Pons (tissue), 1 donor: ENCODE data around the gene CACNB4.

Experiments
- DNase-seq: peaks from one replicate; pipeline ENCODE4 v3.0.0-alpha.2; 2016; ENCODE audit warnings: low spot score

CACNB4 gene

DNA sequence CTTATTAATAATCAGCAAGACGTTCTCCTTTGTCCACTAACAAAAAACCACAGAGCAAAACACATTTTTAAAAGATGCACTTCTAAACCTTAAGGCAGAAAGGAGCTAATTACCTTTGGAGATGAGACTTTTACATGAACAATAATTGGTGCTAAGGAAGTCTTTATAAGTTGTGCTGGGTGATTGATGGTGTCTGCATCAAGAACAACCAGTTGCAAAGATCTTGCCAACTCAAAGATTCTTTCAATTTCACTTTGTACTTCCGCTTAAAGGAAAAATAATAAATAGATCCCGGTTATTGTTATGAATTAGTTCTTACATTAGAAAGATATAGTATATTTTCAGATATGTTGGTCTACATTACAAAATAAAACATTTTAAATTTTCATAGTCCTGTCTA is 243.7 kb downstream of the CACNB4 start:
- no peak for DNase-seq

DNA sequence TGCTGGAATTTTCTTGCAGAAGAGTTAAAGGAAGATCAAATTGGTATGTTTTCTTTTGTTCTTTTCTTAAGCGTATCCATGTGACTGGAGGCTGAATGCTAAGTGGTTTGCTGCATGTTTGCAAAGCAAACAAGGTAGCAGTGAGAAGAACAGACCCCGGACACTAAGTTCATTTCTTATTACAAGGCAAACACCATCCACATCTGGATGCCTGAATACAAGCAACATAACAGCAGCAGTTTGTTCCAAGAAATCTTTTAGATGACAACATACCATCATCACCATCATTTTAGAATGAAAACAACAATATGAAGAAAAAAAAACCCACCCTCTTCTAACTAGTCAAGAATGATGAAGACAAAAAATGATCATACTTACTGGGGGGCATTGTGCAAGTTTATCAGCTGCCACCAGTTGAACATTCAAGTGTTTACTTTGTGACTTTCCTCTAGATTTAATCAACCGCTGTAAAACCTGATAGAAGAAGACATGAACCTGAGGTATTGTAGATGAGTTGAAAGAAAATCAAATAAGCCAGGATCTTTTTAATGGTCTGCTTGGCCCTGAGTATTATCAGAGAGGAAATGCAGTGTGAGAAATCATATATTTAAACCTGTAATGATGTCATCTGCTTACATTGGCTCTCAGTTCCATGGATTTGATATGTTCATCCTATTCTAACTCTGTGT is 245.6 kb downstream of the CACNB4 start:
- DNase-seq: no peak

DNA sequence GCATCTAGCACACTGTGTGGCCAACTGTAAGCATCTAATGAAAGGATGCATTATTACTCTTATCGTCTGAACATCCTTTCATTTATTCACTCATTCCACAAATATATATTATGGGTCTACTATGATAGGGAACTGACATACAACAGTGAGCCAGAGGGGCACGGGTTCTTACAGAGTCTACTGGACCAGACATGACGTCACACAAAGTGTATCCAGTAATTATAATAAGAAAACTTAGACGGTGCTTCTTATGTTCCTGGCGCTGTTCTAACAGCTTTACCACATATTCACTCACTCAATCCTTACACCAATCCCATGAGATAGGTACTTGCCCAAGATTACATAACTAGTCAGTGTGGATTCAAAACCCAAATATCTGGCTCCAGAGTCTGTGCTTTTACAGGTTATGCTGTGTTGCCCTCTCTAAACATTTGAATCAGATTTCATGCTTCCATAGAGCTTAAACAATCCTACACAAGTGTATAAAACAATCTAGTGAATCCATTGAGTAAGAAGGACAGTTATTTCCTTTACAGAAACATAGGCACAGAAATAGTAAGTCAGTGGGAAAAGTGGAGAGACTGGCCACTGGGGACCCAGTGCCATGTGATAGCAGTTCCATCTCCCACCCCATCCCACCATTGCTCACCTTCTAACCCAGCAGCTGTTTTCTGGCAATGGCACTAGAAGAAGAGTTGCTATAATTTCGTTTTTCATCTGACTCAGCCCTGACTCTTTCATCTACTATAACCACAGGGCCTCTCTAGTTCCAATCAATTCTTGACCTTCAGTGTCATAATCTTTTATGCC is 246.4 kb downstream of the CACNB4 start:
- DNase-seq: no peak

GRCh38 chr2:151851761-151852160 is 247.1 kb downstream of the CACNB4 start:
- DNase-seq: no peak

- no peak for DNase-seq
Observed at GRCh38 chr2:151849413-151850010, 249.3 kb downstream of the CACNB4 start.

GRCh38 chr2:151845884-151846283 is 253.0 kb downstream of the CACNB4 start:
- no peak for DNase-seq

- DNase-seq: no peak
Observed at GRCh38 chr2:151845481-151845880, 253.4 kb downstream of the CACNB4 start.

- DNase-seq: peak; percentile 70
Observed at GRCh38 chr2:151844211-151844896, 254.5 kb downstream of the CACNB4 start.

DNA sequence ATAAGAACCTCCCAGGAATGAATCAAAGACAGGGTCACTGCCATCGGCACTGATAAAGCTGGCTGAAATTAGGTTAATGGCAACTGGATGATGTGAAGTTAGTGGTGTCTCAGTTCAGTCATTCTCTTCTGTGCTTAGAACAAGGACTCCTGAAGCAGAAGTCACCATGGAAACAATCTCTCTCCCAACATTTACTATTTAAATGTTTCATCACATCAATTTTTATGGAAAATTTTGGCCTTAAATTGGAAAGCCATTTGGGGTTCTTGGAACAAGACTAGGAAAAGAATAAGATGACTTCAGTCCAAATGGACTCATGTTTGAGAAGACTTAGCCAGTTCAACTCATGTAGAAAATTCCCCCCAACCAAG is 255.2 kb downstream of the CACNB4 start:
- DNase-seq: no peak

DNA sequence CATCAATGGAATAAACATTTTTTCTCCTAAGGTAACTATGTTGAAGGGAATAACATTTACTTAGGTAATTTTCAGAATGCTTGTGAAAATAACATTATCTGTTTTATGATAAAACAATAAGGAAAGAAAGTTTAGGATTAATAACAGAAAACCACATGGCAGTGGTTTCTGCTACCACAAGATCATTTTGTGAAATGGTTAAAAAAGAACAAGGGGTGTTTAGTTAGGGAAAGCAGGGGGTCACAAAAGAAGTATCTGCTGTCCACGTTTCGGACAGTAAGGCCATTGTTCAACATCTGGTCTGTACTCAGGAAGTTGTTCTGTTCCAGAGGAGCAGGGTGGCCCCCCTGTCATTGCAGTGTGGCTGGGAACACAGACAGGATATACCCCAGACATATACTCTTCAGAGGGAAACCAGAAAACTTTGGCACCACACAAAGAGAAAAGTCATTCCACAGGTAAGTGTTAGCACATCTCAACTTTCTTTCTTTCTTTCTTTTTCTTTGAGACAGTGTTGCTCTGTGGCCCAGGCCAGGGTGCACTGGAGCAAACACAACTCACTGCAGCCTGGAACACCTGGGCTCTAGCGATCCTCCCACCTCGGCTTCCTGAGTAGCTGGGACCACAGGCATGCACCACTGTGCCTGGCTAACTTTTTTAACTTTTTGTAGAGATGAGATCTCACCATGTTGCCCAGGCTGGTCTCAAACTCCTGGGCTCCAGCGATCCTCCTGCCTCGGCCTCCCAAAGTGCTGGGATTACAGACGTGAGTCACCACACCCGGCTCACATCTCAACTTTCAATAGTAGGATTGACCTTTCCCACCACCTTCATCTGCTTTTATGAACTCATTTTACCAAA is 255.8 kb downstream of the CACNB4 start:
- no peak for DNase-seq

DNA sequence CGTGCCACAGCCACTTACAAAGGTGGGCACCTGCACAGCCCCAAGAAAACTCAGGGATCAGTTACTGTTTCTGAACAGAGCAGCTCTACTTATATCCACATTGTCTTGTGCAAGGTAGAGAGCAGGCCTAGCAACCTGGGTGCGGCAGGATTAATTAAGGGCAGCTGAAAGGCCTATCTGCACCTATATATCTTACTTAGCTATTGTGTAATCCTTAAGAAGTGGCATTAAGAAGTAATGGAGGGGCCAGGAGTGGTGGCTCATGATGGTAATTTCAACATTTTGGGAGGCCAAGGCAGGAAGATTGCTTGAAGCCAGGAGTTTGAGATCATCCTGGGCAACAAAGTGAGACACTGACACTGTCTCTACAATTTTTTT is 257.8 kb downstream of the CACNB4 start:
- DNase-seq: no peak

DNA sequence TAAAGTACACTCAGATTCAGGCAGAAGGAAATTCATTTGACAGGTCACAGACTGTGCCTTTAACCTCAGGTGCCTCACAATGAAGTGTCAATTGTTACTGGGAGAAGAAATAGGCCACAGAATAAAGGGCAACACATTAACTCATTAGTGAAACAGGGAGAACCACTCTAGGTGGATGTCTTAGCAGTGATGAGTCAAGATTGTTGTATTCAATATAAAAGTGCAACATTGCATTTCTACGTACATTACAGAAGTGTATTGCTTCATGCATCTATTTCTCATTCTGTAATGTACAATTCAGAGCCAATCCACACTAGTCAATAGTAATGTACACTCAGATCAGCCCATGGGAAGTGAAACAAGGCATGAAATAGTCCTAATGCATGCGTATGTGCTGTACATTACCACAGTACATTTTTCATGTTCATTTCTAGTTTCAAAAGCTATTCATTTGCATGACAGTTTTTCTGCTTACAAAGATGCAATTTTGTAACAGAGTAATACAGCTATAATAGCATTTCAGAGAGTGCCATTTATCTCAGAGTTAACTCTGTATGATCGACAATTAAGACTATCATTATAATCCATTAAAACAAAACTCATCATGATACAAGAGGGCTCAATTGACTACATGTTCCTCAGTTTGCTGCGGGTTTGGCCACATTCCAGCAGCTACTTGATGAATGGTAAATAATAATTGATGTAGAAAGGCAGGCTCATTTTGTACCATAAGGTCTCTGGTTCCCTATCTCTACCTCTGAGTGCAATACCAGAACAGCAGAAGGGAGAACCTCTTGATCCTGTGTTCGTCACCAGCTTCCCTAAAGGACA is 258.4 kb downstream of the CACNB4 start:
- no peak for DNase-seq

DNA sequence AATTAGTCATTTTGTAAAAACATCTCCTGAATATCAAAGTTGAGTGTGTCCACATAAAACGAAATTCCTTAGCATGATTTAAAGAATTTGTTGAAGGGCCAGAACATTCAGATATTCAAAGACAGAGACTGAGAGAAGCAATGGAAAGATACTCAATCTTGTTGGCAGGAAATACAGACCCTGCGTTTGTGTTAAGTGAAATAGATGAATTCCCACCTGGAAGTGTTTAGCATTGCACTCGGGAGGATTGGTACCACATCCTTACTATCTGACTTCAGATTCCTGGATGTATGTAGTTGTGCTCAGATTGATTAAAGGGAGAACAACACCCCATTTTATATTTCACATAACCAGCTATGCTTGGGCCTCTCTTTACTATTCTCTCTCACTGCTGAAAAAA is 260.9 kb downstream of the CACNB4 start:
- no peak for DNase-seq

GRCh38 chr2:151833984-151834383 is 264.9 kb downstream of the CACNB4 start:
- DNase-seq: no peak

DNA sequence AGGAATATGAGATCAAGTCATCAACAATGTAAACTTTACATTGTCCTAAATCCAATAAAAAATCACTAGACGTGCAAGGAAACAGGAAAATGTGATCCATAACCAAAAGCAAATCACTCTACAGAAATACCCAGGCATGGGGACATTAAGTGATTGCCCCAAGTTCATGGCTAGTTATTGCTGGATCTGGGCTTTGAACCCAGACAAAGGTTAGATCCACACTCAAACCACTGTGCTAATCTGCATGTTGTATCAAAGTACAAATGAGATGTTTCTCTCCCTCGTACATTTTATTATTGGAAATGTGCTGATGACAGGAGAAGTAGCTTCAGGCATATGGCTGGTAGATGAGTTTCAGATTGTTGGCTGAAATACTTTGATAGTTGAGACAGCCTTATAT is 267.9 kb downstream of the CACNB4 start:
- DNase-seq: no peak

- no peak for DNase-seq
Observed at GRCh38 chr2:151828890-151829324, 269.9 kb downstream of the CACNB4 start.

DNA sequence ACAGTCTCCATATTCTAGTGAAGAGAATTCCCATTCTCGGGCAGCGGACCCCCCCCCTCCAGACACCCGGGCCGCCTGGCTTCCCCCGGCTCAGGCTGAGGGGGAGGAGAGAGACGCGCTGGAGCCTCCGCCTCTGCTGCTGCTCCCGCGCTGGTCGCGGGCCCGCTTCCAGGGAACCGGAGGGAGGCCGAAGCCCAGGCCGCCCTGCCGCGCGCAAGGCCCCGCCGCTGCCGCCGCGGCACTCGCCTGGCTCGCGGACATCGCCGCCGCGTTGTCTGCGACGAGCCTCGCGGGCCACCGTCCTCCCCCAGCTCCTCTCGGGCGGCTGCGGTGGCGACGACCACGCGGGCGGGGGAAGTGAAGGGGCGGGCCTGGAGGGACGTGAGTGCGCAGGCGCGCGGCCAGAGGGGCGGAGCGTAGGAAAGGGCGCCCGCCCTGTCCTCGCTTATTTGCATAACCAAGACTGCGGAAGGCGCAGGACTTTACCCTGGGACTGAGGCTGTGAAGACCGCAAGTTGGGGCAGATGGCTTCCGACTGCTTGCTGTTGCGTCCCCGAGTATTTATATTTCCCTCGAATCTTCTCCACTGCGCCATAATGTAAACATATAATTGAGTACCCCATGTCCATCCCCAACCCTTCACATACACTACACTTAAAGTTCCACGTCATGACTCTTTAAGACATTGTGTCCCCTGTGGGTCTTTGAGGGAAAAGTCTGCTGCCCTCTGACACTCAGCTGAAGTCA is 270.5 kb downstream of the CACNB4 start, which contains the start of gene ARL5A:
ARL5A (minus strand) TSS at position 279 of the 747 bp plus-strand sequence; CDS start at position 34, 245 bp downstream.
- DNase-seq: peak; percentile 95

- DNase-seq: no peak
Observed at GRCh38 chr2:151827564-151828142, 271.2 kb downstream of the CACNB4 start.

- peak; percentile 56 for DNase-seq
Observed at GRCh38 chr2:151826737-151827157, 272.1 kb downstream of the CACNB4 start.
